NCI-H1694 treated with DMSO at 0.1 percent for 48 hours (cell line): ENCODE measurements around the gene CPS1.

Experiments used
- DNase-seq: peaks from one replicate; lab custom pipeline; 2025; lab: John Stamatoyannopoulos, UW

CPS1 gene

DNA sequence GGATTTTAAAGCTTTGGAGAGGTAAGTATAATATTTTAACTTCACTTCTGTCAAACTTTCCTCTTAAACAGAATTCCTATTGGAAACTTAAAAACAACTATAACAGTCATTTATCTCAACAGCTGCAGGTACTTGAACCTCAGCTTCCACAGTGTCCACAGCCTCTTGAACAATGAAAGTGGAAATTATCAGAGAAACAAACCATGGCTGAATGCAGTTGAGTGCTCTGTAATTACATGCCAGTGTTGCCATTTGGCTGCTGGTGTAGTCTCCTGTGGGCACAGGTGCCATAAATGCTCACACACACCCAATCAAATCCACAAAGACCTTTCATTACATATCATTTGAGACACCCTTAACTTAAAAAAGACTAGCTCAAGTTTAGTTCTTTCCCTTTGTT lies 125.1 kb downstream of the CPS1 start:
- DNase-seq: no peak

DNA sequence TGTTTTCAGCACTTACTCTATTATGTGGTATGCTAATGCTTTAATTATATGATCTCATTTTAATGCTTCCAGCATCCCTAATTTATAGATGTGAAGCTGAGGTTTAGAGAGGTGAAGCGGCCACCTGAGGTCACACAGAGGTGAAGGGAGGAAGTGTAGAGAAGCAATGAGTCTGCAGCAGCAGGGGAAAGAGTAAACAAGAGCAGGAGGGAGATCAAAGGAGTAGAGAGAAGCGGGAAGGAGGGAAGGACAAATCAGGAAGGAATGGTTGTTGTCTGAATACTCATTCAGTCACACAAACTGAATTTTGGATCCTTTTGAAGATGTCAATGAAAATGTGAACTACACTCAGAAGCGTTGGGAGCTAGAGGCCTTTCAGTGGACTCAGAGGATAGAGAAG lies 130.0 kb downstream of the CPS1 start:
- no peak for DNase-seq

- DNase-seq: no peak
Measured at GRCh38 chr2:210687786-210688470, 131.5 kb downstream of the CPS1 start.

DNA sequence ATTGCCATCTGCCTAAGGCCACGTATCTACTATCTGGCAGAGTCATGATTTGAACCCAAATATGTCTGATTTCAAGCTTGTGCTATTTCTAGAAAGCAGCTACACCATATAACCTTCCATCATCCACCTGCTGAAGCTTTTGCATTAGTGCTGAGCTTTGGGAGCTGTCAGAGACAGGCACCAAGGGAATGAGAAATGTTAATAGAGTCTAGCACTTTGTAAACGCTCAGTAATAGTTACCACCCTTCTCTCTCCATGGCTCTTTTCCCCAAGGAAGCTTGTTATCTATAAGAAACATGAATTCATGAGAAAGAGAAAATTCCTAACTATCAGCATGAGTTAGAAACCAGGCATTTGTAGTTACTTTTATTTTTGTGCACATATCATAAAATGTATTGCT lies 151.5 kb downstream of the CPS1 start:
- DNase-seq: no peak

DNA sequence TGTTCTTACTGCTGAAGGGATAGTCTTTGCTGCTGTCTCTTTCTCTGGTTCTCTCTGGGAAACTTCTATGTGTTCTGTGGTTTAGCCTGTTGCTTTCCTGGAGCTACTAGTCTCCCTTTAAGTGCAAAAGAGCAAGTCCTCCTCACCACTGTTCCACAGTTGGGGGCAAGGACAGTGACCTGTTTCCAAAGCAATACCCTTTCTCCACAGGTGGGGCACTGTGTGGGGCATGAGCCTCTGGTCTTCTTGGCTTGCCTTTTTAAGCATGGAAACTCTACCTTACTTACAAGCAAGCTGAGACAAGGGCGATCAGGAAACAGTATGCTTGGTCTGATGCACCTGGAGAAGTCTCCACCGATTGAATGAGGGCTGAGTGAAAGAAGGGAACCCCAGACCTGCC lies 156.7 kb downstream of the CPS1 start:
- DNase-seq: no peak

DNA sequence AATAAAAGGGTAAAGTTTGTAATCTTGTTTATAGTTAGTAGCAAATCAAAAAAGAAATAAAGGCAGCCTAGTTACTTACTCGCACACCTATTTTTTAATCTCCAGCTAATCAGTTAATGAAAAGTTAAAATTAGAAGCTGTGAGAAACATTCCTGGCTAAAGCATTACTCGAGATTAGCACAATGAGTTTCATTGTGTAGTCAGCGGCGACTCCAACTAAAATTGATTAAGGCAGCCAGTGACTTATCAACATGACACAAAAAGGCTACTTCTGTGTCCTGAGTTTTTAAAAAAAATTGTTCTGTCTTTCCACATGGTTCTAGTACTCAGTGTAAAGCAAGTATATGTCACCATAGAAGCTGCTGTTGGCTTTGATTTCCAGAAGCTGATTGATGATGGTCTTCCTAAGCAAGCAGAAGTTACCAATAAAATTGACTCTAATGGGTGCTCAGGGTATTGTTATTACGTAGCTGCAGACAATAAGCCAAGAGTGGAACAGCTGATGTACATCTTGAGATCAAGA lies 159.2 kb downstream of the CPS1 start:
- DNase-seq: no peak

DNA sequence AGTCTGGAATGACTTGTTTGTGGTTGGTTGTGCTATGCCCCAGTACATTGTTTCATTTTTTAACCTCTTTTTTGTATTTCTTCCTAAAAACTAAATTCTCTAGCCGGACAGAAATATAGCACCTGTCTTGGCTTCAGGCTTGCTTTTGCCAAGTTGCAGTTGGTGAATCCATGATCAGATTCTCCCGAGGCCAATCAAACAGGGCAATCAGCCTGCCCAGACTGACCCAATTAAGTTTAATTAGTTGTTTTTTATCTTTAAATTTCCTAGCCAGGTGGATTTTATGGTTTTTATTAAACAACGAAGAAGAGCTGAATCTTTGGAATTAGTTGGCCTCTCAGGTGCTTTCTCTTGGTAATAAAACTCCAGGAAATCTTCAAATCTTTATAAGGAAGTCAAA lies 162.1 kb downstream of the CPS1 start:
- DNase-seq: no peak

- no peak for DNase-seq
Measured at GRCh38 chr2:210722092-210722491, 165.7 kb downstream of the CPS1 start.

GRCh38 chr2:210727549-210727948 lies 171.2 kb downstream of the CPS1 start:
- DNase-seq: no peak
